DMS114 treated with DMSO at 0.1 percent for 48 hours (cell line): Measurements from ENCODE around the gene JAG1.
A peak's percentile ranks its signal among the peaks of the same experiment; 100 is the strongest.

Experiments used
- DNase-seq: peaks from one replicate; lab custom pipeline; 2025; ENCODE audit not compliant: unreplicated experiment; lab: John Stamatoyannopoulos, UW

JAG1 gene

GRCh38 chr20:10673842-10674683 is at the start of gene JAG1:
Gene JAG1 (minus strand): TSS chr20:10673999. CDS start chr20:10673530, 469 bp downstream.
- peak; percentile 52 for DNase-seq

GRCh38 chr20:10721976-10722375 is 48.2 kb upstream of the JAG1 start:
- no peak for DNase-seq

- no peak for DNase-seq
These were observed 47.5 kb upstream of the JAG1 start for GRCh38 chr20:10721137-10721896.

- no peak for DNase-seq
These were observed 46.8 kb upstream of the JAG1 start for GRCh38 chr20:10720565-10720964.

- no peak for DNase-seq
These were observed 46.1 kb upstream of the JAG1 start for GRCh38 chr20:10719740-10720385.

- no peak for DNase-seq
These were observed 44.9 kb upstream of the JAG1 start for GRCh38 chr20:10718661-10719060.

GRCh38 chr20:10716855-10717254 is 43.1 kb upstream of the JAG1 start:
- no peak for DNase-seq

- no peak for DNase-seq
These were observed 41.2 kb upstream of the JAG1 start for GRCh38 chr20:10715035-10715434.

- DNase-seq = no peak
These were observed 40.6 kb upstream of the JAG1 start for GRCh38 chr20:10714236-10714975.

- no peak for DNase-seq
These were observed 39.4 kb upstream of the JAG1 start for GRCh38 chr20:10713161-10713560.

- no peak for DNase-seq
These were observed 38.2 kb upstream of the JAG1 start for GRCh38 chr20:10711903-10712451.

- DNase-seq = no peak
These were observed 37.4 kb upstream of the JAG1 start for GRCh38 chr20:10710991-10711775.

GRCh38 chr20:10709916-10710315 is 36.1 kb upstream of the JAG1 start:
- DNase-seq = no peak

- no peak for DNase-seq
These were observed 34.8 kb upstream of the JAG1 start for GRCh38 chr20:10708351-10709185.

- DNase-seq = no peak
These were observed 34.0 kb upstream of the JAG1 start for GRCh38 chr20:10707791-10708190.

- no peak for DNase-seq
These were observed 33.3 kb upstream of the JAG1 start for GRCh38 chr20:10707068-10707467.

- no peak for DNase-seq
These were observed 32.6 kb upstream of the JAG1 start for GRCh38 chr20:10706460-10706811.

GRCh38 chr20:10705801-10706459 is 32.1 kb upstream of the JAG1 start:
- DNase-seq = no peak

- DNase-seq = no peak
These were observed 27.8 kb upstream of the JAG1 start for GRCh38 chr20:10701607-10702006.
